Activated CD4-positive, alpha-beta T cell treated with anti-CD3 and anti-CD28 coated beads, Interleukin-2, amount 50 U/mL, for 48 hours (primary cell): ENCODE data around the gene FKBP1B.
"Not testable (repeated sequence)": the region's sequence is repeated elsewhere in the genome, so short reads cannot be mapped to it uniquely, and the experiment has no call there.

Source experiments
- DNase-seq, 2 experiments: peaks; one replicate each; pipeline ENCODE4 v3.0.0-alpha.2; 2020

FKBP1B gene

GRCh38 chr2:24049485-24050021 is at the start of gene FKBP1B:
TSS of gene FKBP1B (plus strand) at chr2:24049741. CDS start at chr2:24049850, 109 bp downstream.
- peak; percentile 62 to 70 for DNase-seq

- no peak for DNase-seq
Observed at GRCh38 chr2:24007693-24008092, 41.8 kb upstream of the FKBP1B start.

DNA sequence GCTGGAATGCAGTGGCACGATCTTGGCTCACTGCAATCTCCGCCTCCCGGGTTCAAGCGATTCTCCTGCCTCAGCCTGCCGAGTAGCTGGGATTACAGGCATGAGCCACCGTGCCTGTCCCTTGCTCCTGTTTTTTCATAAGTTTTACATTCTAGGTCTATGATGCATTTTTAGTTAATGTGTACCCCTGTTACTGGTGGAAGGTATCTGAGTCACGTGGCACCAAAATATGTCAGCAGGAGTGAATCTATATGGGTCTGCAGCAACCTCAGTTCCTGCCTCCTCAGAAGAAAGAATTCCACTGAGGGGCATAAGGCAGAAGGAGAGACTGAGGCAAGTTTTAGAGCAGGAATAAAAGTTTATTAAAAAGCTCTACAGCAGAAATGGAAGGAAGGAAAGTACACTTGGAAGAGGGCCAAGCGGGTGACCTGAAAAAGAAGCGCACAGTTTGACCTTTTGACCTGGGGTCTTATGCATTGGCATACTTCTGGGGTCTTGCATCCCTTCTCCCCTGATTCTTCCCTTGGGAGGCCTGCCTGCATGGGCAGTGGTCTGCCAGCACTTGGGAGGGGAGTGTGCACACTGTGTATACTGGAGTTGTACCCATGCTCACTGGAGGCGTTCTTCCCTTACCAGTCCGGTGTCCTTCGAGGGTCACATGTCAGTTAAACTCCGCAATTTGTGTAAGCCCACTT is 40.7 kb upstream of the FKBP1B start:
- DNase-seq = no peak

- DNase-seq = no peak
Observed at GRCh38 chr2:24009367-24009679, 40.2 kb upstream of the FKBP1B start.

DNA sequence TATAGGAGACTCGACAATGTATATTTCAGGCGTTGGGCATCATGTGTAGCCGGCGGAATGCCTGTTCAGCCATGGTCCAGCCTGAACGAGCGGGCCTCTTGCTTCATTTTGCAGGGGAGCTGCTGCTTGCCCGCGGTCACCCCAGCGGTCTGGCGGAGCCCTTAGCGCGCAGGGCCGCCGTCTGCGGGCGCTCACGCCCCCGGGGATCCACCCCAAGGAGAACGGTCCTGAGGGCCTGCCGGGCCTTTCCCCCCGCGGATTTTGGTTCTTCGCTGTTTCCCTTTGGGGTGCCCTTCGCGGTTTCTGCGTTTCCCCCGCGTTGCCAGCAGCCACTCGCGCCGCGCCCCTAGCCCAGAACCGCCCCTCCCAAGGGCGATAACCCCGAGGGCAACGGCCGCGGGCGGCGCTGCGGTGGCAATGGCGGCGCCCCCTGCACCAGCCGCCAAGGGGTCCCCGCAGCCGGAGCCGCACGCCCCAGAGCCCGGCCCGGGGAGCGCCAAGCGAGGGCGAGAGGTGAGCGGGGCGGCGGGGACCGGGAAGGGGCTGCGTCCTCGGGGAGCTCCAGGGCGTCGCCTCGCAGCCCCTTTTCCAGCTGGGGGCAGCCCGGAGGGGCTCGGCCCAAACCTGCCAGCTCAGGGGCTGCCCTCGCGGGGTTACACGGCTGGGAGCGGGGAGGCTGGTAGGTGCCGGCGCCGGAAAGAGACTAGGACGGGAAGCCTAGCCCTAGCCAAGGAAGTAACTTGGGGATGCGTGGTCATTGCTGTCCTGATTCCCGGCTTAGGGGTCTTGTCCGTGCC is 39.7 kb upstream of the FKBP1B start, which contains the start of gene MFSD2B:
TSS of gene MFSD2B (plus strand) at position 406 of the 797 bp plus-strand sequence. CDS start at position 418, 12 bp downstream.
- no peak for DNase-seq

DNA sequence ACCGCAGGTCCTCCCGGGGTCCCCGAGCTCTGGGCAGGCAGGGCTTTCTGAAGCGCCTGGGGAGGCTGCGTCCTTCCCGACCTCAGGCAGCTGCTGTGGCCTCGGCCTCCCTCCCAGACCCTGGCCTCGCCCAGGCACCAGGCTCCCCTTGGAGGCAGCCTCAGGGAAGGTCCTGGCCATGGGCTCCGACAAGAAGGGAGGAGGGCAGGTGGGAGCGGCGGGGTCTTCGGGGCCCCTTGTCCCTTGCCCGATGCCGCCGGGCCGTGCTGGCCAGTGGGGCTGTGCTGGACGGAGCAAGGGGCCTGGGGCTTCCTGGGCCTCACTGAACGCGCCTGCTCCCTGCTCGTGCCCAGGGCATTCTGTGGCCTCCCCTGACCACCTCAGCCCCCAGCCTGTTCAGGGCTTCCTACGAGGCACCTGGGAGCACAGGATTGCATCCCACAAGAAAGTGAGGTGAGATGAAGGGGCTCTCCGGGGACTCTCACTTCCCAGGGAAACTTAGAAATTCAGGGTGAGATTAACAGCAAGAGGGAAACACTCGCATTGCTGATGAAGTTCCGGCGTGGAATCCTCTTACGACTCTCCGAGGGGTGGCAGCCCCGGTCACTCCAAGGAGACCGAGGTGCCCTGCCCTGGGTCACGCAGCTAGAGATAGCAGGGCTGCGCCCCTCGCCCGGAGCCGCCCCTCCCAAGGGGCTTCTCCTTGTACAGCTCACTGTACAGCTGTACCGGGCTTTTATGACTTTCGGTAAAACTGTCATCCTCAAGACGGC is 38.9 kb upstream of the FKBP1B start:
- DNase-seq = no peak

DNA sequence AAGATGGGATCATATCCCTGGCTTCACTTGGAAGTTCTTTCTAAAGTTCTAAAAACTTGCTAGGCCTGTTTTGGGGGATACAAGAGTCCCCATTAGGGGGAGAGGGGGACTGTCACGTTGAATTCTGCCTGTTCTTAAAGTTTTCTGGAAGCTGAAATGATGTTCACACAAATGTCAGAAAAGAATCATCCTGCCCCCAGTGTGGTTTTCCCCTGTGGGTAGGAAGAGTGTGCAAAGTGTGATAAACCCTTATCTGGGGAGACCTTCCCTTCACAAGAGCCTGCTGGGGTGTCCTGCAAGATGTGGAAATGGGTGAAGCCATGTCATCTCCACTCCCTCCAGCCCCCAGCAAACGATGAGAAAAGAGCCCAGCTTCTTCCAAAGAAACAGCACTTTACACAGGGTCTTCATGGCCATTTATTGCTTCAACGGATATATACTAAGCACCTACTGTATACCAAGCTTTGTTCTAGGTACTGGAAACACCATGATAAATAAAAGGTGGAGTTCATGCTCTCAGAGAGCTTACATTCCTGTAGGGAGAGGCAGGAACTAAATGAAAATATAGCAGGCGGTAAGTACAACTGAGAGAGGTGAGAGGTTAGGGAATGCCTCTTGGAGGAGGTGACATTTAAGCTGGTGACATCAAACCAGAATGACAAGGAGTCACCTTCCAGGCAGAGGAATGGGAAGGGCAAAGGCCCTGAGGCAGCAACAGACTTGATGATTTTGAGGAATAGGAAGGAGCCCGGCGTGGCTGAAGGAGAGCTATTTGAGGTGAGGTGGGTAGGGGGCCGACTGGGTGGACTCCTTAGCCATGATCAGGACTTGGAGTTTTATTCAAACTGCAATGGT is 38.1 kb upstream of the FKBP1B start:
- DNase-seq = no peak

- no peak for DNase-seq
Observed at GRCh38 chr2:24012521-24013188, 36.9 kb upstream of the FKBP1B start.

- not testable (repeated sequence) for DNase-seq
Observed at GRCh38 chr2:24014902-24015301, 34.6 kb upstream of the FKBP1B start.

- DNase-seq = no peak
Observed at GRCh38 chr2:24015562-24016375, 33.8 kb upstream of the FKBP1B start.

DNA sequence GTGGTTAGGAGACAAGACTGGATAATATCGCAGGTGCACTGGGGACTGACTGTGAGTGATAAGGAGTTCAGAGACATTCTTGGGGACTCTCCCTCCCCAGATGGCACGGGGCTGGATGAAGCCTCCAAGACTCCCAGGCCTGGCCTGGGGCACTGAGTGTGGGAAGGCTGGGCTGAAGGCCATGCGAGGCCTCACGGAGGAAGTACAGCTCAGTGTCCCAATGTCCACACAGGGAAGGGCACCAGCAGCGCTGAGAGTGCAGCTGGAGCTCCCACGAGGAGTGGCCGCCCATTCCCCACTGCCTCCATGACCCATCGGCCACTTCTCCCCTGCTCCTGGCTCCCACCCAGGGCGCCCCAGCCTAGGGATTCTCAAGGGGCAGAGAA is 33.2 kb upstream of the FKBP1B start:
- DNase-seq = no peak

DNA sequence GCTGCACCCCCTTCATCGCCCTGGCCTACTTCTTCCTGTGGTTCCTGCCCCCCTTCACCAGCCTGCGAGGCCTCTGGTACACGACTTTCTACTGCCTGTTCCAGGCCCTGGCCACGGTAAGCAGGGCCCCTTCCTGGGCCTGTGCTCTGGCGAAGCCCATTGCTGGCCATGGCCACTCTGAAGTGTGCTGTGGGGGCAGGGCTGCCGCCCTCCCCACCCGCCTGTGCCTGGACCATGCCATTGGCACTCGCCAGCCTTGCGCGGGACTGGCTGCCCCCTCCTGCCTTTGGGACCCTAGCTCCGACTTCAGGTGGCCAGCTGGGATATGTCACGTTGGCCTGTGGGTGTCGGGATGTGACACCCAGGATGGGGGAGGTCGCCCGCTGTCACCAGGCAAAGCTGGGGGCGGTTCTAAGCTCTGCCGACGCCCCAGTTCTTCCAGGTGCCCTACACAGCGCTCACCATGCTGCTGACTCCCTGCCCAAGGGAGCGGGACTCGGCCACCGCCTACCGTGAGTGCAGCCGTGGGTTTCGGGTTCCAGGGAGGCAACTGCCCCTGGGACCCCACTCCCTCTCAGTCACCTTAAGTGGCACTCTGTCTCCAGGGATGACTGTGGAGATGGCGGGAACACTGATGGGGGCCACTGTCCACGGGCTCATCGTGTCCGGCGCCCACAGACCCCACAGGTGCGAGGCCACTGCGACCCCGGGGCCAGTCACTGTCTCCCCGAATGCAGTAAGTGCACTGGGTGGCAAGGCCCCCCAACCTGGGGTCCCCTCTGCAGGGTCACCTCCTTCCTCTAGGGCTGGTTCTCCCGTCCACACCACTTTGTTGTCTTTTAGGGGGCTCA is 32.5 kb upstream of the FKBP1B start:
- no peak for DNase-seq

DNA sequence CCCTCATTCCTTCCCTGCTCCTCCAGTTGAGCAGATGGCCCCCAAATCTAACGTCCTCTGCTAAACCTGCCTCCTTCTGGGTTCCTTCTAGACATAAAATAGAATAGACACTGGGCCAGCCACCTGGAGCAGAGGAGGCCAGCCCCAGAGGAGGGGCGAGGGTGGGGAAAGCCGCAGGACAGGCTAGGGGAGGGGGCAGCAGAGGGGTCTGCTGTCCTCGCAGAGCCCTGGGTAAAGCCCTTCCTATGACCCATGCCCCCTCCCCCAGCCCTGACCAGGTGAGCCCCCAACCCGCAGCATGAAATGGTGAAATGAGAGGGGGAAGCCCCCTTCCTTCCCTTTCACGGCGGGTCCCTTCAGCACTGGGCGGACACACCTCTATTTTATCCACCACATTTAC is 31.8 kb upstream of the FKBP1B start:
- no peak for DNase-seq

DNA sequence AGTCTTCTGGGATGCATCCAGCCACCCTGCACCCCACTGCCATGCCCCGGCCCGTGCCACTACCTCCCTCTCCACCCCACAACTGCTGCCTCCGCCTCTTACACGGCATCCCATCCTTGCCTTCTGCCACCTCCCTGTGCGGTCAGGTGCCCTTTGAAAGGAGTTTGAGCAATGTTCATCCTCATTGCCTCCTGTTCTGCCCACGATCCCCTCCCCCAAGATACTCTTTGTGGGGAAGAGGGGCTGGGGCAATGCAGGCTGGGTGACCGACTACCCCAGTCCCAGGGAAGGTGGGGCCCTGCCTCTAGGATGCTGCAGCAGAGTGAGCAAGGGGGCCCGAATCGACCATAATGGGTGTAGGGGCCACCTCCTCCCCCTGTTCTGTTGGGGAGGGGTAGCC is 31.3 kb upstream of the FKBP1B start:
- DNase-seq = no peak

GRCh38 chr2:24019729-24020128 is 29.8 kb upstream of the FKBP1B start:
- no peak for DNase-seq

GRCh38 chr2:24020244-24020643 is 29.3 kb upstream of the FKBP1B start:
- DNase-seq = no peak

DNA sequence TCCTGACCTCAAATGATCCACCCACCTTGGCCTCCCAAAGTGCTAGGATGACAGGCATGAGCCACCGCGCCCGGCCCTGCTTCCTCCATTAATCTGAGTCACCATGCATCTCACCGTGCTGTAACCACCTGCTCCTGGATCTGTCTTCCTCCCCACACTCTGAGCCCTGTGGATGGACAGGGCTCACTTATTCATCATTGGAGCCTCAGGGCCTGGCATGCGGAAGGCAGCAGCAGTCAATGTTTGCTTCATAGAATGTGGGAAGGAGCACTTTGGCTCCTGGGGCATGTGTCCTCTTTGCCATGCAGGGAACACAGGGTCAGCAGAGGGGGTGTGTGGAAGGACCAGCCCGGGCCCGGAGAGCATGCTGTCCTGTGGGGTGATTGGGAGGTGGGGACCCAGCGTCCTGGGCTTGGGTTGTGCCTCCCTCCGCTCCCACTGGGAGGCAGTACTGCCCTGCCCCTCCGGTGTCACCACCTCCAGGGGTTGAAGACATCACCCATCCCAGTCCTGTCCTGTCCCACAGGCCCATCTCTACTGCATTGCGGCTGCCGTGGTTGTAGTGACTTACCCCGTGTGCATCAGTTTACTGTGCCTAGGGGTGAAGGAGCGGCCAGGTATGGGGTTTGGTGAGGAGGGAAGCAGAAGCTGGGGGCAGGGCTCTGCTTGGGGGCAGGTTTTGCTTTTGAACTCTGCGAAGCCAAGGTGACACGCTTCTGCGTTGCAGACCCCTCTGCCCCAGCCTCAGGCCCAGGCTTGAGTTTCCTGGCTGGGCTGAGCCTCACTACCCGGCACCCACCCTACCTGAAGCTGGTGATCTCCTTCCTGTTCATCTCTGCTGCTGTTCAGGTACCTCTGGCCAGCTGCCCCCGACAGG is 28.2 kb upstream of the FKBP1B start:
- peak; percentile 29 to 38 for DNase-seq

DNA sequence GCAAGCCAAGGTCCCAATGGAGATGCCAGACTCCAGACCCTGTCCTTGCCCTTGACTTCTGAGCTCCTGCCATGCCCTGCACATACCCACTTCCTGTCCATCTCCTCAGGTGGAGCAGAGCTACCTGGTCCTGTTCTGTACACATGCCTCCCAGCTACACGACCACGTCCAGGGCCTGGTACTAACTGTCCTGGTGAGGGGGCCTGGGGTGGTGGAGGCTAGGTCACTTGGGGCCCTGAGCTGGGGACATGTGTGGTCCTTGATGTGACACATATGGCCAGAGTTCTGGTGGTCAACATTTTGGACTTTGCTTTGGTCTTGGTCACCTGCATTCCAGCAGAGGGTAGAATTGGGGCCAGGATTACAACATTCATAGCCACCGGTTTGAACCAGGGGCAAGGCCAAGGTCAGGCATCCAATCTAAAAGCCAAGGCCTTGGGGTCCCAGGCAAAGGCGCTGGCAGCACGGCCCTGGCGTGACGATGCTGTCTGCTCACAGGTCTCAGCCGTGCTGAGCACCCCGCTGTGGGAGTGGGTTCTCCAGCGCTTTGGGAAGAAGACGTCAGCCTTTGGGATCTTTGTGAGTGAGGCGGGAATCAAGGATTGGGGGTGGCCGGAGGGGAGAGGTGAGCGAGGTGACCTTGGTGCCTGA is 27.1 kb upstream of the FKBP1B start:
- no peak for DNase-seq
